Lower leg skin (tissue), 4 donors: Measurements from ENCODE around the gene GLCE. TPM values are rescaled to one million over a fixed set of nuclear protein-coding genes. Genes with fewer than 3 reads are reported as not detected.
"Not testable (repeated sequence)": the region's sequence is repeated elsewhere in the genome, so short reads cannot be mapped to it uniquely, and the experiment has no call there.

Experiments
- DNase-seq, 2 donors: peaks; one replicate each; pipeline ENCODE4 v3.0.0-alpha.2; 2019; ENCODE audit warnings: low spot score in 2 of 2
- H3K4me3 ChIP-seq: fragments of 200-600 bp; sonication (generic); 2 replicates; pipeline ENCODE4 v1.5.1; 2017; ENCODE audit warnings: mild to moderate bottlenecking, low read depth; ENCODE audit not compliant: poor library complexity, severe bottlenecking
- POLR2A ChIP-seq, 2 donors: fragments of 450-650 bp; IDR thresholded peaks; one replicate each; pipeline ENCODE4 v1.6.1; 2016 to 2017; ENCODE audit warnings: antibody characterized with exemption in 2 of 2, mild to moderate bottlenecking in 1 of 2, moderate library complexity in 1 of 2
- WGBS, 2 donors: methylation state at CpG; one replicate each; pipeline ENCODE4 v1.1.5; 2018; 5-methylcytosine and 5-hydroxymethylcytosine counted together
- intact Hi-C: fragments of 100-400 bp; cut with DNase I; formaldehyde crosslinking; loops from one replicate; pipeline ENCODE4 v1.15.0; 2023; ENCODE audit warnings: low total_unique reads
- total RNA-seq, 4 donors: library from RNA; depleted of rRNA; stranded (reverse); fragments of >200 nt; gene quantifications; one replicate each; pipeline ENCODE4 v1.1.0, GENCODE V29; 2016
- TF ChIP-seq, protein P1 (sequence below), 3 donors: fragments of 450-650 bp; IDR thresholded peaks; one replicate each; pipeline ENCODE4 v1.5.1; 2016; ENCODE audit warnings: antibody characterized with exemption in 3 of 3, mild to moderate bottlenecking in 3 of 3, moderate library complexity in 2 of 3

The GLCE gene
- total RNA-seq, 4 donors from 2014 or later, result 10.3 to 18.0 (median 12.8) TPM

DNA sequence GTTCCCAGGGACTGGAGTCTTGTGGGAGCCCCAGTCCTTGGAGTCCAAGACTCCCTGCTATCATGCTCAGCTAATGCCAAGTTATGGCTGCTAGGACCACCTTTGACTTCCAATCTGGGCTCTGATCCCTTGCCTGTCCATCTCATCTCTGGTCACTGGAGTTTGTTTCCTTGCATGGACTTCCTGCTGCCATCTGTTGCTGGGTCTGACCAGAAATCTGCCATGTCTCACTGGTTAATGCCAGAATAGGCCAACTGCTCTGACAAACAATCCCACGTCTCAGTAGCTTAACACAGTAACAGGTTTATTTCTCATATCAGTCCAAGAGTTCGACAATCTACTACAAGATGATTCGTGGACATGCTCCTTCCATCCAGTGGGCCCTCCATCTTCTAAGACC, 10.1 kb upstream of the GLCE start:
- intact Hi-C loops, result no loop called here
- no peak for TF ChIP-seq POLR2A (IDR thresholded peaks at IDR 0.05)
- H3K4me3 ChIP-seq, result no peak overlapping the region
- DNase-seq, result no peak
- WGBS, 2 donors, result 94 to 96% methylated on average over 3 of the region's 3 CpGs

DNA sequence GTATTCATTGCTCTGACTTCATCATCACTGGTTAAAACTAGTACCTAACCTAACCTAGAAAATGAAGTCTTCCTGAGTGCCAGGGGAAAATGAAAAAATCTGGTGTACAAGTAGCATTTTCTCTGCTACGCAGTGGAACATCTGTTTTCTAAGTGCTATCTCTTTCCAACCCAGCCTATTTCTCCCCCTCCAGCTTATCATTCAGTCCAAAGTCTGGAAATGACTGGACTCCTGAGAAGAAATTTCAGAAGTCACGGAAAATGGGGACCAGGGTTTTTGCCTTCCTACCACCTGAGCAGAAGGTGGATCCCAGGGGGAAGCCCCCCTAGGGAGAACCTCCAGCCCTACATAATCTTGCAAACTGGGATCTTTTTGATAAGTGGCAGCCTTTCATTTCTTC, 9.6 kb upstream of the GLCE start:
- TF ChIP-seq, protein P1, sequence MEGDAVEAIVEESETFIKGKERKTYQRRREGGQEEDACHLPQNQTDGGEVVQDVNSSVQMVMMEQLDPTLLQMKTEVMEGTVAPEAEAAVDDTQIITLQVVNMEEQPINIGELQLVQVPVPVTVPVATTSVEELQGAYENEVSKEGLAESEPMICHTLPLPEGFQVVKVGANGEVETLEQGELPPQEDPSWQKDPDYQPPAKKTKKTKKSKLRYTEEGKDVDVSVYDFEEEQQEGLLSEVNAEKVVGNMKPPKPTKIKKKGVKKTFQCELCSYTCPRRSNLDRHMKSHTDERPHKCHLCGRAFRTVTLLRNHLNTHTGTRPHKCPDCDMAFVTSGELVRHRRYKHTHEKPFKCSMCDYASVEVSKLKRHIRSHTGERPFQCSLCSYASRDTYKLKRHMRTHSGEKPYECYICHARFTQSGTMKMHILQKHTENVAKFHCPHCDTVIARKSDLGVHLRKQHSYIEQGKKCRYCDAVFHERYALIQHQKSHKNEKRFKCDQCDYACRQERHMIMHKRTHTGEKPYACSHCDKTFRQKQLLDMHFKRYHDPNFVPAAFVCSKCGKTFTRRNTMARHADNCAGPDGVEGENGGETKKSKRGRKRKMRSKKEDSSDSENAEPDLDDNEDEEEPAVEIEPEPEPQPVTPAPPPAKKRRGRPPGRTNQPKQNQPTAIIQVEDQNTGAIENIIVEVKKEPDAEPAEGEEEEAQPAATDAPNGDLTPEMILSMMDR (IDR thresholded peaks at IDR 0.05), result no peak
- no peak for TF ChIP-seq POLR2A (IDR thresholded peaks at IDR 0.05)
- intact Hi-C loops, result no loop called here
- no peak overlapping the region for H3K4me3 ChIP-seq
- WGBS, 2 donors, result 90 to 97% methylated on average over 2 of the region's 2 CpGs
- DNase-seq, result no peak

DNA sequence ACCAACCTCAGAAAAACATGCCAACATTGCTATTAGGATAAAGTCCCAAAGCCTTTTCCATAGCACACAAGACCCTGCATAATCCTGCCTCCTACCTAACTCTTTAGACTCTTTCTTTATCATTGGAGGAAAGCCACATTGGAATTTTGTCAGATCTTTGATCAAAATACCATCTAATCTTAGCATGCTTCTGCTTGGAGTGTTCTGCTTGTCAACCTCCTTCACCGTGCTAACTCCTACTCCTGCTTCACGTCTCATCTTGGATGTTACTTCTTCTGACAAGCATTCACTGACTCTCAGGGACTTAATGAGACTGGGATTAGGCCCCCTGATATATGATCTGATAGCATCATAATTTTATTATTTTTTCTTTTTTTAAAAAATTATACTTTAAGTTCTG, 7.4 kb upstream of the GLCE start:
- intact Hi-C loops, result no loop called here
- no peak for DNase-seq
- 73 to 75% methylated on average over 2 of the region's 2 CpGs for WGBS, 2 donors
- H3K4me3 ChIP-seq, result no peak overlapping the region
- TF ChIP-seq, protein P1 (IDR thresholded peaks at IDR 0.05), result no peak
- TF ChIP-seq POLR2A (IDR thresholded peaks at IDR 0.05), result no peak

DNA sequence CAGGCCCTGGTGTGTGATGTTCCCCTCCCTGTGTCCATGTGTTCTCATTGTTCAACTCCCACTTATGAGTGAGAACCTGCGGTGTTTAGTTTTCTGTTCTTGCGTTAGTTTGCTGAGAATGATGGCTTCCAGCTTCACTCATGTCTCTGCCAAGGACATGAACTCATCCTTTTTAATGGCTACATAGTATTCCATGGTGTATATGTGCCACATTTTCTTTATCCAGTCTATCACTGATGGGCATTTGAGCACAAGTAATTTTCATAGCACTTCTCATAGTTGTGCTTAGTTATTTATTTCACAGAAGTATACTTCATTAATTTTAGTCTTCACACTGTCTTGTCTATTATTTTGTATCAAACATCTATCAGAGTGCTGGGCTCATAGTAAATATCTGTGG, 6.8 kb upstream of the GLCE start:
- H3K4me3 ChIP-seq, DNase-seq, intact Hi-C loops: not testable (repeated sequence)
- WGBS, 2 donors, result 88 to 94% methylated on average over 2 of the region's 2 CpGs

DNA sequence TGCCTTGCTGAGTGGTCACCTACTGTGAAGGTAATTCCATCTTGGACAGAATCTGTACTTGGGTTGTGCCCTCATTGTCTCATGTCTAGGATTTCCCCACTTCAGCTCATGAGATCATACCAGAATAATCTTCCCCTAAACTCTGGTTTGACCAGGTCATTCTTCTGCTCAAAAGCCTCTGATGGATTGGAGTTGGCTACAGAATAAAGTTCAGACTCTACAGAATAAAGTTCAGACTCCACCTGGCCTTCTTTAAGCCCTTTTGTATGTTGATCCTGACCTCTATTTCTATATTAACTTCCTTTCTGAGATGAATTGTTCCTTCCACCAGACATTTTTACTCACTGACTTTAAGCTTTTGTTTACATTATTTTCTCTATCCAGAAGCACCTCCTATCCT, 6.4 kb upstream of the GLCE start:
- intact Hi-C loops, result no loop called here
- TF ChIP-seq, protein P1 (IDR thresholded peaks at IDR 0.05), result no peak
- TF ChIP-seq POLR2A (IDR thresholded peaks at IDR 0.05), result no peak

DNA sequence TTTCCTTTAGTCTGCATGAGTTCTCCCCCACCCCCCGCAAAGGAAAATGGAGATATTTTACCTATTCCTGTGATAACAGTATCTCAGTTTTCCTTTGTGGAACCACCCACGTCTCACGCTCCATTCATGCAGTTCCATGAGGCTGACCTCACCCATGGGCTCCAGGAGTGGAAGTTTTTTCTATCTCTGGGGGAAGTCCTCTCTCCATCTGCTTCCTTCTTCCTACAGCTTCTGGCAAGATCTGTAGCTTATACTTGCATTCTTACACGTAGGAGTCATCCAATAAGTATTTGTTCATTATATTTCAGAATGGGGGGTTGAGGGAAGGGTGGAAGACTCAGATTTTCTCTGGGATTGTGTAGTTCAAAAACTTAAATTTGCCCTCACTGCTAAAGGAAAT, 5.8 kb upstream of the GLCE start:
- no peak for DNase-seq
- H3K4me3 ChIP-seq, result no peak overlapping the region
- intact Hi-C loops, result no loop called here
- WGBS, 2 donors, result 42 to 48% methylated on average over 4 of the region's 4 CpGs
- TF ChIP-seq POLR2A (IDR thresholded peaks at IDR 0.05), result no peak
- TF ChIP-seq, protein P1 (IDR thresholded peaks at IDR 0.05), result no peak

More for the DNA sequence above, 6.4 kb upstream of the GLCE start:
- DNase-seq, result no peak
- H3K4me3 ChIP-seq, result no peak overlapping the region

DNA sequence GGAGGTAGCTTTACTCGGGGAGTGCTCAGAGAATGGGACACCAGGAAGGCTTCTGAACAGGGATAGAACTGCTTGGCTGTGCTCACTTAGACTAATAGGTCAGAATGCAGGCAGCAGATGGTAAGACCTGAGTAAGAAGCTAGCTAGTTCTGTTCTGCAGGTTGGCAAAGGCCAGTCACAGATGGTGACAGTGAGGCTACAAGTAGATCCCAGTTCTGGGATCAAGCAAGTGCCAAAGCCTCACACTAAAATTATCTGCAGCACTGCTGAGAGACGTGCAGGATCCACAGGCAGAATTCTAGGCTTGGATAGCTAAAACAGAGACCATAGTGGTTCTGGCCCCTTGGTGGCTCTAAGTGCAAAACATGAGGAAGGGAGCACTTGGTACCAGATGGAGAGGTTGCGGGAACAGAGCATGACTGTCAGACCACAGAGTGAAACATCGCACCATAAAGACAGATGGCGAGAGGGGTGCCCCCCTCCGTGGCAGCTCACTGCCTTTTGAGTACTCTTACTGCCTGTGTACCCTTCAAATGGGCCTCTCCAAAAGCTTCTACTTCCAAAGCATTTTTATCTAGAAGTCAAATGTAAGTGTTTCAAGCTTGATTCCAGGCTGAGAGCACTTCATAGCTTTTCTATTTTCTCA, 3.6 kb upstream of the GLCE start:
- WGBS, 2 donors, result 70 to 74% methylated on average over 6 of the region's 6 CpGs
- DNase-seq, result no peak
- H3K4me3 ChIP-seq, result no peak overlapping the region
- no peak for TF ChIP-seq POLR2A (IDR thresholded peaks at IDR 0.05)
- TF ChIP-seq, protein P1 (IDR thresholded peaks at IDR 0.05), result no peak
- intact Hi-C loops, result no loop called here
